Fibroblast of mammary gland (primary cell): ENCODE data around the gene PRKAR2A.
"Not testable (repeated sequence)": the region's sequence is repeated elsewhere in the genome, so short reads cannot be mapped to it uniquely, and the experiment has no call there.

Source experiments
- DNase-seq: peaks from one replicate; pipeline ENCODE4 v3.0.0-alpha.2; 2010; ENCODE audit warnings: low read depth
- H3K4me3 ChIP-seq: 2 replicates; pipeline ENCODE4 v1.5.1; 2011; ENCODE audit warnings: low read depth, mild to moderate bottlenecking, low read length, moderate library complexity; ENCODE audit not compliant: control insufficient read depth
- CTCF ChIP-seq: conservative IDR thresholded peaks from 2 replicates; pipeline ENCODE4 v1.5.1; 2011; ENCODE audit warnings: low read depth, low read length, inconsistent platforms; ENCODE audit not compliant: control insufficient read depth, insufficient read depth

Gene PRKAR2A

GRCh38 chr3:48826451-48826850, 21.2 kb downstream of the PRKAR2A start:
- DNase-seq = peak; percentile 96
- no peak for TF ChIP-seq CTCF
- H3K4me3 ChIP-seq = no peak overlapping the region

GRCh38 chr3:48820612-48821324, 26.9 kb downstream of the PRKAR2A start:
- no peak for TF ChIP-seq CTCF
- no peak overlapping the region for H3K4me3 ChIP-seq
- peak; percentile 77 for DNase-seq

DNA sequence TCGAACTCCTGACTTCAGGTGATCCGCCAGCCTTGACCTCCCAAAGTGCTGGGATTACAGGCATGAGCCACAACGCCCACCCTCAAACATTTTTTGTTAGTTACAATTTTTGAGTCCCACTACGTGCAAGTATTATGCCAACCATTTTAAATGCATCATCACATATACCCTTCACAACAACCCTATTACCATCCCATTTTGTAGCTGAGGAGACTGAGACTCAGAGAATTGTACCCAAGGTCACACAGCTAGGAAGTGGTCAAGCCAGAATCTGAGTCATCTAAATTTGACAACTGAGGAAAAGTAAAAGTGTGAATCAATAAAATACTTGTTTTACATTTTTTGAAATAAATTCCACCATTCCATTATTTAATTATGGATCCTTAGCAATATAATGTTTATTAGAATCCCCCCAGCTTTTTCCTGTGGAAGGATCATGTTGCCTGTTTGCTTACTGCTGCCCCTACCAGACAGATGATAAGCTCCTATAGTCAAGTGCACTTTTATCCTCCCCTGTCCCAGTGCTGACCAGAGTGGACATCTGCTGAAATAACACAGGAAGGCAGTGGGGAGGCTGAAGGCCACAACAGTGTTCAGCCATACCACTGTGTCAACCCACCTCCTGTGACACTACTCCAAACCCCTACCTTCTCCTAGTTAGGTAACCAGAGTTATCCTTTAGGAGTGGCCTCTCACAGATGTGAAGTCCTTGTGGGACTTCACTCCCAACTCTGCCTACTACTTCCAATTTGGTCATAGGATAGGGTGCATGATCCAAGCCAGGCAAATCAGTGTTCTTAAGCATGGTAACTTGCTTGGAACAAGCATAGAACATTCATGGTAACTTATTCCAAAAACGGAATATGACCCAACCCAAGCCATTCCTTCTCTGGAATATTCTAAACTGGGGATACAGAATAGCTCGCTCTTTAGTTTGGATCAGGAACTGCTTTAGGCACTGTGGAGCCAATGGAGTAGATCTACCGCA, 28.1 kb downstream of the PRKAR2A start:
- DNase-seq = no peak
- TF ChIP-seq CTCF = no peak
- no peak overlapping the region for H3K4me3 ChIP-seq

- no peak overlapping the region for H3K4me3 ChIP-seq
- no peak for TF ChIP-seq CTCF
- DNase-seq = no peak
Observed at GRCh38 chr3:48811524-48811923, 36.1 kb downstream of the PRKAR2A start.

DNA sequence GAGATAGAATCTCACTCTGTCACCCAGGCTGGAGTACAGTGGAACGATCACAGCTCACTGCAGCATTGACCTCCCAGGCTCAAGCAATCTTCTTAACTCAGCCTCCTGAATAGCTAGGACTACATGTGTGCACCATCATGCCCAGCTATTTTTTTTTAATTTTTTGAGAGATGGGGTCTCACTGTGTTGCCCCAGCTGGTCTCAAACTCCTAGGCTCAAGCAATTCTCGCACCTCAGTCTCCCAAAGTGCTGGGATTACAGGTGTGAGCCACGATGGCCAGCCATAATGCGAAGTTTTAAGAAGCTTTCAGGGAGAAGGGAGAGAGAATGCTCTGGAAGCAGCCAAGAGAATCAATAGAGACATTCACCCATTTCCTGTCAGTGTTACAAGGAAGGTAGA, 42.7 kb downstream of the PRKAR2A start:
- H3K4me3 ChIP-seq = no peak overlapping the region
- TF ChIP-seq CTCF = no peak
- DNase-seq = no peak

DNA sequence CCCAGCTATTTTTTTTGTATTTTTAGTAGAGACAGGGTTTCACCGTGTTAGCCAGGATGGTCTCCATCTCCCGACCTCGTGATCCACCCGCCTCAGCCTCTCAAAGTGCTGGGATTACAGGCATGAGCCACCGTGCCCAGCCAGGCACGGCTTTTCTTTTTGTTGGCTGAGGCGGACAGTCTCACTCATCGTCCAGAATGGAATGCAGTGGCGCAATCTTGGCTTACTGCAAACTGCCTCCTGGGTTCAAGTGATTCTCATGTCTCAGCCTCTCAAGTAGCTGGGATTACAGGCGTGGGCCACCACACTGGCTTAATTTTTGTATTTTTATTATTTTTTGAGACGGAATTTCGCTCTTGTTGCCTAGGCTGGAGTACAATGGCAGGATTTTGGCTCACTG, 46.8 kb downstream of the PRKAR2A start:
- H3K4me3 ChIP-seq = not testable (repeated sequence)
- DNase-seq = peak; percentile 17

- no peak overlapping the region for H3K4me3 ChIP-seq
- no peak for TF ChIP-seq CTCF
- no peak for DNase-seq
Observed at GRCh38 chr3:48798998-48799397, 48.7 kb downstream of the PRKAR2A start.
